H1 (cell line): ENCODE data around the gene ZNF451.

Source experiments
- CEBPB ChIP-seq: IDR thresholded peaks from 2 replicates; pipeline ENCODE4 v1.6.1; 2012; ENCODE audit warnings: low read depth, low read length
- CREB1 ChIP-seq: IDR thresholded peaks from 2 replicates; pipeline ENCODE4 v1.6.1; 2012; ENCODE audit warnings: inconsistent platforms
- JUN ChIP-seq: IDR thresholded peaks from 2 replicates; pipeline ENCODE4 v1.6.1; 2011; ENCODE audit warnings: low read depth, mild to moderate bottlenecking, improper control_type of control experiment, low read length
- KDM1A ChIP-seq: fragments of 200-600, 300-600 bp; sonication (generic); IDR thresholded peaks from 2 replicates; pipeline ENCODE4 v1.7.1; 2016; ENCODE audit warnings: mild to moderate bottlenecking, low read length, borderline replicate concordance
- POLR2A ChIP-seq, 2 experiments: IDR thresholded peaks; 1 replicate in 1 of 2; 2 replicates in 1 of 2; pipeline ENCODE4 v1.6.1; 2011; ENCODE audit warnings: low read depth in 2 of 2, low read length in 2 of 2, mild to moderate bottlenecking in 2 of 2; ENCODE audit errors: control extremely low read depth in 1 of 2
- TF ChIP-seq, protein P1 (sequence below): IDR thresholded peaks from 2 replicates; pipeline ENCODE4 v1.6.1; 2011; ENCODE audit warnings: low read length, improper control_type of control experiment
- TF ChIP-seq, protein P2 (sequence below), 3 experiments: IDR thresholded peaks; 1 replicate in 2 of 3; 2 replicates in 1 of 3; pipeline versions ENCODE4 v1.5.1 to v1.6.1; 2011; ENCODE audit warnings: low read length in 3 of 3, mild to moderate bottlenecking in 3 of 3, inconsistent platforms in 2 of 3, low read depth in 1 of 3, moderate library complexity in 1 of 3; ENCODE audit not compliant: insufficient read depth in 1 of 3; ENCODE audit errors: control extremely low read depth in 1 of 3
- TF ChIP-seq, protein P3 (sequence below): fragments of 300-600 bp; sonication (generic); IDR thresholded peaks from 2 replicates; pipeline ENCODE4 v1.7.1; 2012; ENCODE audit warnings: low read length, moderate library complexity, mild to moderate bottlenecking, inconsistent platforms; ENCODE audit not compliant: insufficient replicate concordance
- TF ChIP-seq, protein P4 (sequence below): IDR thresholded peaks from 2 replicates; pipeline ENCODE4 v1.6.1; 2012; ENCODE audit warnings: inconsistent platforms

DNA sequence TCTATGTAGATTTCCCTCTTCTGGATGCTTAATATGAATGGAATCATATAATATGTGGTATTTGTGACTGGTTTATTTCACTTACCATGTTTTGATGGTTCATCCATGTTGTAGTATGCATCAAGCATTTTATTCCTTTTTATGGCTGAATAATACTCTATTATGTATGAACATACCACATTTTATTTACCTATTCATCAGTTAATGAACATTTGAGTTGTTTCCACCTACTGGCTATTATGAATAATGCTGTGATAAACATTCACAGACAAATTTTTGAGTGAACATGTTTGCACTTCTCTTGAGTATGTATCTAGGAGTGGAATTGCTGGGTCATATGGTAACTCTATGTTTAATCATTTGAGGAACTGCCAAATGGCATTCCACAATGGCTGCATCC is 14.9 kb upstream of the ZNF451 start:
- no peak for TF ChIP-seq POLR2A (IDR thresholded peaks at IDR 0.05; ENCODE audit: control extremely low read depth in 1 of 2, low read depth in 2 of 2, low read length in 2 of 2)
- TF ChIP-seq, protein P1, sequence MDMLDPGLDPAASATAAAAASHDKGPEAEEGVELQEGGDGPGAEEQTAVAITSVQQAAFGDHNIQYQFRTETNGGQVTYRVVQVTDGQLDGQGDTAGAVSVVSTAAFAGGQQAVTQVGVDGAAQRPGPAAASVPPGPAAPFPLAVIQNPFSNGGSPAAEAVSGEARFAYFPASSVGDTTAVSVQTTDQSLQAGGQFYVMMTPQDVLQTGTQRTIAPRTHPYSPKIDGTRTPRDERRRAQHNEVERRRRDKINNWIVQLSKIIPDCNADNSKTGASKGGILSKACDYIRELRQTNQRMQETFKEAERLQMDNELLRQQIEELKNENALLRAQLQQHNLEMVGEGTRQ = no peak
- TF ChIP-seq, protein P2, sequence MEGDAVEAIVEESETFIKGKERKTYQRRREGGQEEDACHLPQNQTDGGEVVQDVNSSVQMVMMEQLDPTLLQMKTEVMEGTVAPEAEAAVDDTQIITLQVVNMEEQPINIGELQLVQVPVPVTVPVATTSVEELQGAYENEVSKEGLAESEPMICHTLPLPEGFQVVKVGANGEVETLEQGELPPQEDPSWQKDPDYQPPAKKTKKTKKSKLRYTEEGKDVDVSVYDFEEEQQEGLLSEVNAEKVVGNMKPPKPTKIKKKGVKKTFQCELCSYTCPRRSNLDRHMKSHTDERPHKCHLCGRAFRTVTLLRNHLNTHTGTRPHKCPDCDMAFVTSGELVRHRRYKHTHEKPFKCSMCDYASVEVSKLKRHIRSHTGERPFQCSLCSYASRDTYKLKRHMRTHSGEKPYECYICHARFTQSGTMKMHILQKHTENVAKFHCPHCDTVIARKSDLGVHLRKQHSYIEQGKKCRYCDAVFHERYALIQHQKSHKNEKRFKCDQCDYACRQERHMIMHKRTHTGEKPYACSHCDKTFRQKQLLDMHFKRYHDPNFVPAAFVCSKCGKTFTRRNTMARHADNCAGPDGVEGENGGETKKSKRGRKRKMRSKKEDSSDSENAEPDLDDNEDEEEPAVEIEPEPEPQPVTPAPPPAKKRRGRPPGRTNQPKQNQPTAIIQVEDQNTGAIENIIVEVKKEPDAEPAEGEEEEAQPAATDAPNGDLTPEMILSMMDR (IDR thresholded peaks at IDR 0.05; ENCODE audit: control extremely low read depth in 1 of 3, insufficient read depth in 1 of 3, low read depth in 1 of 3, low read length in 3 of 3) = no peak
- TF ChIP-seq JUN = no peak
- no peak for TF ChIP-seq CEBPB
- TF ChIP-seq CREB1 = no peak
- TF ChIP-seq, protein P3, sequence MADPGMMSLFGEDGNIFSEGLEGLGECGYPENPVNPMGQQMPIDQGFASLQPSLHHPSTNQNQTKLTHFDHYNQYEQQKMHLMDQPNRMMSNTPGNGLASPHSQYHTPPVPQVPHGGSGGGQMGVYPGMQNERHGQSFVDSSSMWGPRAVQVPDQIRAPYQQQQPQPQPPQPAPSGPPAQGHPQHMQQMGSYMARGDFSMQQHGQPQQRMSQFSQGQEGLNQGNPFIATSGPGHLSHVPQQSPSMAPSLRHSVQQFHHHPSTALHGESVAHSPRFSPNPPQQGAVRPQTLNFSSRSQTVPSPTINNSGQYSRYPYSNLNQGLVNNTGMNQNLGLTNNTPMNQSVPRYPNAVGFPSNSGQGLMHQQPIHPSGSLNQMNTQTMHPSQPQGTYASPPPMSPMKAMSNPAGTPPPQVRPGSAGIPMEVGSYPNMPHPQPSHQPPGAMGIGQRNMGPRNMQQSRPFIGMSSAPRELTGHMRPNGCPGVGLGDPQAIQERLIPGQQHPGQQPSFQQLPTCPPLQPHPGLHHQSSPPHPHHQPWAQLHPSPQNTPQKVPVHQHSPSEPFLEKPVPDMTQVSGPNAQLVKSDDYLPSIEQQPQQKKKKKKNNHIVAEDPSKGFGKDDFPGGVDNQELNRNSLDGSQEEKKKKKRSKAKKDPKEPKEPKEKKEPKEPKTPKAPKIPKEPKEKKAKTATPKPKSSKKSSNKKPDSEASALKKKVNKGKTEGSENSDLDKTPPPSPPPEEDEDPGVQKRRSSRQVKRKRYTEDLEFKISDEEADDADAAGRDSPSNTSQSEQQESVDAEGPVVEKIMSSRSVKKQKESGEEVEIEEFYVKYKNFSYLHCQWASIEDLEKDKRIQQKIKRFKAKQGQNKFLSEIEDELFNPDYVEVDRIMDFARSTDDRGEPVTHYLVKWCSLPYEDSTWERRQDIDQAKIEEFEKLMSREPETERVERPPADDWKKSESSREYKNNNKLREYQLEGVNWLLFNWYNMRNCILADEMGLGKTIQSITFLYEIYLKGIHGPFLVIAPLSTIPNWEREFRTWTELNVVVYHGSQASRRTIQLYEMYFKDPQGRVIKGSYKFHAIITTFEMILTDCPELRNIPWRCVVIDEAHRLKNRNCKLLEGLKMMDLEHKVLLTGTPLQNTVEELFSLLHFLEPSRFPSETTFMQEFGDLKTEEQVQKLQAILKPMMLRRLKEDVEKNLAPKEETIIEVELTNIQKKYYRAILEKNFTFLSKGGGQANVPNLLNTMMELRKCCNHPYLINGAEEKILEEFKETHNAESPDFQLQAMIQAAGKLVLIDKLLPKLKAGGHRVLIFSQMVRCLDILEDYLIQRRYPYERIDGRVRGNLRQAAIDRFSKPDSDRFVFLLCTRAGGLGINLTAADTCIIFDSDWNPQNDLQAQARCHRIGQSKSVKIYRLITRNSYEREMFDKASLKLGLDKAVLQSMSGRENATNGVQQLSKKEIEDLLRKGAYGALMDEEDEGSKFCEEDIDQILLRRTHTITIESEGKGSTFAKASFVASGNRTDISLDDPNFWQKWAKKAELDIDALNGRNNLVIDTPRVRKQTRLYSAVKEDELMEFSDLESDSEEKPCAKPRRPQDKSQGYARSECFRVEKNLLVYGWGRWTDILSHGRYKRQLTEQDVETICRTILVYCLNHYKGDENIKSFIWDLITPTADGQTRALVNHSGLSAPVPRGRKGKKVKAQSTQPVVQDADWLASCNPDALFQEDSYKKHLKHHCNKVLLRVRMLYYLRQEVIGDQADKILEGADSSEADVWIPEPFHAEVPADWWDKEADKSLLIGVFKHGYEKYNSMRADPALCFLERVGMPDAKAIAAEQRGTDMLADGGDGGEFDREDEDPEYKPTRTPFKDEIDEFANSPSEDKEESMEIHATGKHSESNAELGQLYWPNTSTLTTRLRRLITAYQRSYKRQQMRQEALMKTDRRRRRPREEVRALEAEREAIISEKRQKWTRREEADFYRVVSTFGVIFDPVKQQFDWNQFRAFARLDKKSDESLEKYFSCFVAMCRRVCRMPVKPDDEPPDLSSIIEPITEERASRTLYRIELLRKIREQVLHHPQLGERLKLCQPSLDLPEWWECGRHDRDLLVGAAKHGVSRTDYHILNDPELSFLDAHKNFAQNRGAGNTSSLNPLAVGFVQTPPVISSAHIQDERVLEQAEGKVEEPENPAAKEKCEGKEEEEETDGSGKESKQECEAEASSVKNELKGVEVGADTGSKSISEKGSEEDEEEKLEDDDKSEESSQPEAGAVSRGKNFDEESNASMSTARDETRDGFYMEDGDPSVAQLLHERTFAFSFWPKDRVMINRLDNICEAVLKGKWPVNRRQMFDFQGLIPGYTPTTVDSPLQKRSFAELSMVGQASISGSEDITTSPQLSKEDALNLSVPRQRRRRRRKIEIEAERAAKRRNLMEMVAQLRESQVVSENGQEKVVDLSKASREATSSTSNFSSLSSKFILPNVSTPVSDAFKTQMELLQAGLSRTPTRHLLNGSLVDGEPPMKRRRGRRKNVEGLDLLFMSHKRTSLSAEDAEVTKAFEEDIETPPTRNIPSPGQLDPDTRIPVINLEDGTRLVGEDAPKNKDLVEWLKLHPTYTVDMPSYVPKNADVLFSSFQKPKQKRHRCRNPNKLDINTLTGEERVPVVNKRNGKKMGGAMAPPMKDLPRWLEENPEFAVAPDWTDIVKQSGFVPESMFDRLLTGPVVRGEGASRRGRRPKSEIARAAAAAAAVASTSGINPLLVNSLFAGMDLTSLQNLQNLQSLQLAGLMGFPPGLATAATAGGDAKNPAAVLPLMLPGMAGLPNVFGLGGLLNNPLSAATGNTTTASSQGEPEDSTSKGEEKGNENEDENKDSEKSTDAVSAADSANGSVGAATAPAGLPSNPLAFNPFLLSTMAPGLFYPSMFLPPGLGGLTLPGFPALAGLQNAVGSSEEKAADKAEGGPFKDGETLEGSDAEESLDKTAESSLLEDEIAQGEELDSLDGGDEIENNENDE = no peak
- TF ChIP-seq, protein P4, sequence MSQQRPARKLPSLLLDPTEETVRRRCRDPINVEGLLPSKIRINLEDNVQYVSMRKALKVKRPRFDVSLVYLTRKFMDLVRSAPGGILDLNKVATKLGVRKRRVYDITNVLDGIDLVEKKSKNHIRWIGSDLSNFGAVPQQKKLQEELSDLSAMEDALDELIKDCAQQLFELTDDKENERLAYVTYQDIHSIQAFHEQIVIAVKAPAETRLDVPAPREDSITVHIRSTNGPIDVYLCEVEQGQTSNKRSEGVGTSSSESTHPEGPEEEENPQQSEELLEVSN = no peak
- TF ChIP-seq KDM1A = no peak
